ENCODE data around the gene NUP214. TPM values are rescaled to one million over a fixed set of nuclear protein-coding genes. Genes with fewer than 3 reads are reported as not detected.

The NUP214 gene
- total and polyA plus RNA-seq, 2 of the 4 experiments (the other 2 are of a cell fraction), result 7.9 to 13.4 TPM

GRCh38 chr9:131227112-131227958 lies 101.9 kb downstream of the NUP214 start:
- Histone ChIP-seq H3K27me3 (ENCODE audit: control insufficient read depth, insufficient read depth, low read length) (no peaks in the 10 kb centered on the region), H3K9me3 (ENCODE audit: control insufficient read depth, insufficient read depth, low read length) (no peaks in the 10 kb centered on the region), H3K18ac (ENCODE audit: low read depth, low read length) (no peak overlapping the region), H3K56ac (ENCODE audit: extremely low read depth, insufficient read depth, low read length) (no peak overlapping the region), H2AFZ (replicated peaks; ENCODE audit: low read length, poor library complexity) (no peak overlapping the region), H3K79me1 (ENCODE audit: low read depth in 1 of 2, low read length in 2 of 2) (0 out of 4 replicates have a peak, but pooled peaks cover 0 to 12% of the 10 kb centered on the region in 2 experiments), H3K9me1 (ENCODE audit: insufficient read depth, low read length) (peaks cover 17% of the 10 kb centered on the region), H2AK9ac (replicated peaks; ENCODE audit: low read depth, low read length, poor library complexity) (no peak overlapping the region), H3K4ac (ENCODE audit: low read depth, low read length) (no peak overlapping the region; the same call in 1 of the 2 replicates), H4K8ac (ENCODE audit: low read depth in 2 of 2, low read length in 2 of 2) (no peak overlapping the region), H2BK15ac (ENCODE audit: low read depth, low read length) (no peak overlapping the region), H3K4me1 (ENCODE audit: control insufficient read depth, insufficient read depth, low read length) (peaks cover 19% of the 10 kb centered on the region), H3K14ac (replicated peaks; ENCODE audit: low read depth, low read length) (no peak overlapping the region; the same call in 1 of the 2 replicates), H3K4me2 (ENCODE audit: low read depth, low read length) (no peak overlapping the region), H2BK5ac (ENCODE audit: low read depth, low read length, poor library complexity, severe bottlenecking) (no peak overlapping the region), H3K36me3 (ENCODE audit: control insufficient read depth, insufficient read depth, low read length) (peaks cover 11% of the 10 kb centered on the region), H4K20me1 (ENCODE audit: insufficient read depth, low read length) (peaks cover 16% of the 10 kb centered on the region; the same call in 1 of the 2 replicates), H2BK120ac (ENCODE audit: low read depth, low read length) (no peak overlapping the region), H3K23ac (ENCODE audit: low read depth, low read length) (no peak overlapping the region), H3K27ac (ENCODE audit: insufficient read depth, low read length) (no peak overlapping the region), H3K9ac (ENCODE audit: low read depth, low read length) (no peak overlapping the region), H3K4me3 (ENCODE audit: insufficient read depth, low read depth, low read length) (no peak overlapping the region), H4K91ac (ENCODE audit: insufficient read depth, low read depth, low read length) (no peak overlapping the region), H4K5ac (ENCODE audit: low read depth, low read length) (no peak overlapping the region), H2AK5ac (ENCODE audit: low read depth, low read length) (no peak overlapping the region), H2BK20ac (ENCODE audit: low read depth, low read length) (no peak overlapping the region)
- TF ChIP-seq CTCF (conservative IDR thresholded peaks at IDR 0.05; ENCODE audit: low read depth, low read length) (no peak), RAD21 (IDR thresholded peaks at IDR 0.05; ENCODE audit: low read length) (no peak), CHD1 (IDR thresholded peaks at IDR 0.05; ENCODE audit: low read depth, low read length) (no peak), USF2 (IDR thresholded peaks at IDR 0.05; ENCODE audit: low read depth, low read length) (no peak), RFX5 (IDR thresholded peaks at IDR 0.05; ENCODE audit: low read depth, low read length) (no peak), NFE2L2 (IDR thresholded peaks at IDR 0.05; ENCODE audit: low read depth, low read length) (no peak), MXI1 (IDR thresholded peaks at IDR 0.05; ENCODE audit: borderline replicate concordance, low read depth, low read length) (no peak), BHLHE40 (IDR thresholded peaks at IDR 0.05; ENCODE audit: low read depth, low read length) (no peak), RCOR1 (IDR thresholded peaks at IDR 0.05; ENCODE audit: insufficient replicate concordance, low read length) (no peak), MAZ (IDR thresholded peaks at IDR 0.05; ENCODE audit: borderline replicate concordance, low read depth, low read length) (no peak), FOS (IDR thresholded peaks at IDR 0.05; ENCODE audit: low read depth, low read length) (no peak), POLR2A (IDR thresholded peaks at IDR 0.05; ENCODE audit: low read depth, low read length) (no peak)
- intact Hi-C loops (cut with micrococcal nuclease) (no loop called here), in situ Hi-C loops (cut with MboI; ENCODE audit: low sequenced_read_pairs) (no loop called here), dilution Hi-C loops (cut with HindIII; ENCODE audit: low sequenced_read_pairs, unreplicated experiment) (no loop called here)
- 67% methylated on average over 3 of the region's 9 CpGs; no CpG with 5 or more reads in 1 of the 2 experiments for WGBS, 2 experiments (ENCODE audit: extremely low coverage in 2 of 2, insufficient read length in 1 of 2)
- no peak for ATAC-seq (ENCODE audit: low read depth)
- CTCF ChIA-PET, result no interaction called here
- DNase-seq, result peak; percentile 37
- POLR2A ChIA-PET (ENCODE audit: unreplicated experiment), result no interaction called here
- no TSS peak for BruUV-seq (replicated peaks)
